Mucosa of descending colon (tissue), 3 donors: ENCODE measurements around the gene TMEM14A. TPM values are rescaled to one million over a fixed set of nuclear protein-coding genes. Genes with fewer than 3 reads are reported as not detected.

Experiments
- ATAC-seq: fragments of 200-7000 bp; cut with Tn5 transposase; one replicate; pipeline ENCODE4 v1.9.1; 2020; ENCODE audit warnings: mild to moderate bottlenecking, moderate library complexity
- DNase-seq, 3 donors: peaks; one replicate each; pipeline ENCODE4 v3.0.0-alpha.2; 2020
- H3K36me3 ChIP-seq: fragments of 200-600 bp; one replicate; pipeline ENCODE4 v1.8.0; 2021; ENCODE audit warnings: low read depth, mild to moderate bottlenecking
- H3K4me1 ChIP-seq: fragments of 200-600 bp; one replicate; pipeline ENCODE4 v1.8.0; 2021; ENCODE audit warnings: low read depth, mild to moderate bottlenecking
- H3K4me3 ChIP-seq: fragments of 200-600 bp; one replicate; pipeline ENCODE4 v1.8.0; 2021; ENCODE audit warnings: mild to moderate bottlenecking
- H3K9me3 ChIP-seq: fragments of 200-600 bp; one replicate; pipeline ENCODE4 v1.8.0; 2021; ENCODE audit warnings: mild to moderate bottlenecking
- intact Hi-C, 2 donors: fragments of 100-400 bp; cut with DNase I in 1 of 2; cut with micrococcal nuclease in 1 of 2; formaldehyde crosslinking; loops; one replicate each; pipeline versions ENCODE4 v1.11.0 to v1.11.1; 2022; cut with DNase I, micrococcal nuclease
- total RNA-seq, 3 donors: library from RNA; stranded (reverse); fragmentation: NEBNext Ultra II Directional in 2 of 3; extraction: Animal tissue kit (Norgen Biotek cat#: 25700) in 2 of 3; gene quantifications; one replicate each; pipeline versions ENCODE4 v1.2.1 to v1.2.4, GENCODE V29; 2021 to 2023
- TF ChIP-seq, protein P1 (sequence below): fragments of 200-600 bp; IDR thresholded peaks from one replicate; pipeline ENCODE4 v1.8.0; 2022; ENCODE audit warnings: antibody characterized with exemption, mild to moderate bottlenecking
- donor health status: DM: no; HTN: no; CAD: no; lungs with moderate emphysema.
- donor health status: DM: no; HTN: no; CAD: no.
- donor health status: DM: no; HTN: yes; CAD: no.

Gene TMEM14A
- total RNA-seq, 3 donors from 2014 or later, result 14.1 to 18.5 (median 17.7) TPM

DNA sequence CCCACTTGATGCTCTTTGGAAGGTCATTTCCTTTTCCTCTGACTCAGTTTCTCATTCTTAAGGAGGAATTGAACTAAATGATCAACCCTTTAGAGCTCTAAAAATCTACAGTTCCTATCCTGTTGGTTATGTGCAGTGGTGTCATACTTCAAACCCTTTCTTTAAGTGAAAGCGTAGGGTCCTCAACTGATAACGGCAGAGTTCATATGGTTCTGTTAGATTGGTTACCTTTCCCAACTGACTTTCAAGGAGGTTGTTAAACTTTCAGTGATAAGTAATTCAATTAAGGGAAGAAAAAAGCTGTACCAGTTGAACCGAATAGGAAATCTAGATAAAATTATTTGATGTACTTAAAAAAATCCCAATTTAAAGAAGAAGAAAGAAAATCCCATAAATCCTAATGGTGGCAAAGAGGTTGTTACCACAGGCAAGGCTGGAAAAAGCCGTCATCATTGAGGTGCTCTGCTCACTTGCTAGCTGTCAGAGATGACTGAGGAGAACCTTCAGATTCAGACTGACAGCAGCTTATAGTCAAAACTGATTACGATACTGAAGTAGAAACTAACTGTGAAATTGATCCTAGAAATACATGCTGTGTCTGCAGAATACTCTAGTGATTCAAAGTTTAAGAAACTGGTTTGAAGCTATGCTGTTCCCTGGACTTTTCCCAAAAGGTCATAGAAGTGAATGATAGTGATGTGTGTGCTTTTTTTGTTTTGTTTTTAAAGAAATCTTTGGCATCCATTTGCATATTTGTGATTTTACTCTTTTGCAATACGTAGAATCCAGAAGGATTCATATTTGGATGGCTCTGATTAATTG lies 16.2 kb downstream of the TMEM14A start:
- Histone ChIP-seq H3K4me3 (no peak overlapping the region), H3K4me1 (no peaks in the 10 kb centered on the region), H3K36me3 (no peaks in the 10 kb centered on the region), H3K9me3 (no peaks in the 10 kb centered on the region)
- no peak for ATAC-seq
- intact Hi-C loops, result no loop called here
- DNase-seq, result no peak
- TF ChIP-seq, protein P1, sequence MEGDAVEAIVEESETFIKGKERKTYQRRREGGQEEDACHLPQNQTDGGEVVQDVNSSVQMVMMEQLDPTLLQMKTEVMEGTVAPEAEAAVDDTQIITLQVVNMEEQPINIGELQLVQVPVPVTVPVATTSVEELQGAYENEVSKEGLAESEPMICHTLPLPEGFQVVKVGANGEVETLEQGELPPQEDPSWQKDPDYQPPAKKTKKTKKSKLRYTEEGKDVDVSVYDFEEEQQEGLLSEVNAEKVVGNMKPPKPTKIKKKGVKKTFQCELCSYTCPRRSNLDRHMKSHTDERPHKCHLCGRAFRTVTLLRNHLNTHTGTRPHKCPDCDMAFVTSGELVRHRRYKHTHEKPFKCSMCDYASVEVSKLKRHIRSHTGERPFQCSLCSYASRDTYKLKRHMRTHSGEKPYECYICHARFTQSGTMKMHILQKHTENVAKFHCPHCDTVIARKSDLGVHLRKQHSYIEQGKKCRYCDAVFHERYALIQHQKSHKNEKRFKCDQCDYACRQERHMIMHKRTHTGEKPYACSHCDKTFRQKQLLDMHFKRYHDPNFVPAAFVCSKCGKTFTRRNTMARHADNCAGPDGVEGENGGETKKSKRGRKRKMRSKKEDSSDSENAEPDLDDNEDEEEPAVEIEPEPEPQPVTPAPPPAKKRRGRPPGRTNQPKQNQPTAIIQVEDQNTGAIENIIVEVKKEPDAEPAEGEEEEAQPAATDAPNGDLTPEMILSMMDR, result no peak

DNA sequence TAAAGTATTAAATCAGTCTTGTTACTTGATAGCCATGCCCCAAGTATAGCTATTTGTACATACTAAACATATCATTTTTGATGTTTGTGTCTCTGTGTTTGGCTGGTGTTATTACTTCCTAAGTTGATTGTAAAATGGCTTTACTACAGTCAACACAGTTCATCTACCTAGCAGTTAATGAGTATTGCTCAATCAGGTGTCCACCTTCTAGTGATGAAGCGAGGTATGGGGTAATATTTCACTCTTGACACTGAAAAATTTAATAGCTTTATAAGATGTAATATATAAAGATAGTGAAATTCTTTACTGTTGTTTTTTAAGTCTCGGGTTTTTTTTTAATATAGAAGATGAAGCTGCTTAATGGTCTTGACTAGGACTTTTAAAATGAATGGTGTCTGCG lies 18.9 kb downstream of the TMEM14A start:
- Histone ChIP-seq H3K9me3 (no peaks in the 10 kb centered on the region), H3K4me3 (no peak overlapping the region), H3K36me3 (no peaks in the 10 kb centered on the region), H3K4me1 (no peaks in the 10 kb centered on the region)
- ATAC-seq (no peak), DNase-seq (no peak)
- intact Hi-C loops, result no loop called here
- TF ChIP-seq, protein P1, result no peak

DNA sequence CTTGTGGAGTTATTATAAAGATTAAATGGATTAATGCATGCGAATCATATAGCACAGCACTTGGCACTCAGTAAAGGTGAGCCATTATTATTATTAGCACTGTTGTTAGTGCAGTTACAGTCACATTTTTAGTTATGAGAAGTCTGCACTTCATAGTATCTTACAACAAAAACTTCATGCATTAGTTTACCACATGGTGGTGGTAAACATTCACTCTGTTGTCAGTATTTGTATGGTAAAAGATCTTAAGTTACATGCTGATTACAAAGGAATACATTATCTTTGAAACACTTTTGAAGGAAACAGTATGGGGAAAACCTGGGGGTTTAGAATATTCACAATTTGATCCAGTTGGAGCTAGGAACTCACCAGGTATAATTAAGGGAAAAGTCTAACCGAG lies 20.8 kb downstream of the TMEM14A start:
- TF ChIP-seq, protein P1, result no peak
- no peaks in the 10 kb centered on the region for H3K36me3 ChIP-seq
- DNase-seq (no peak), ATAC-seq (no peak)
- no peaks in the 10 kb centered on the region for H3K9me3 ChIP-seq
- intact Hi-C loops, result no loop called here
- no peak overlapping the region for H3K4me3 ChIP-seq
- H3K4me1 ChIP-seq, result no peaks in the 10 kb centered on the region

DNA sequence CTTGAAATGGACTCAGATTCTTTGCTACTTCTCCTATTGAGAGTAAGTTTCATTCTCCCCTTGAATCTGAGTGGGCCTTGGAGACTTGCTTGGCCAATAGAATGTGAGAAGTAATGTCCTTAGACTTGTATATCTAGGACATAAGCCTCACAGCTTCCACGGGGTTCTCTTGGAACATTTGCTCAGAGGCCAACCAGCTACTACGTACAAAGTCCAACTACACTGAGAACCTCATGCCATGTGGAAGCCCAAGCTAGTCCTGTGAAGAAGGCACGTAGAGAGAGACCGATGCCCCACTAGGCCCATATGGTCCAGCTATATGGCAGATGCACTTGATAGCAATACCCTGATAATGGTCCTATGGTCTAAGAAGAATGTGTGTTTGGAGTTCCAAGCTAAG lies 22.9 kb downstream of the TMEM14A start:
- ATAC-seq, result no peak
- Histone ChIP-seq H3K4me3 (no peak overlapping the region), H3K4me1 (no peaks in the 10 kb centered on the region), H3K36me3 (no peaks in the 10 kb centered on the region), H3K9me3 (no peaks in the 10 kb centered on the region)
- DNase-seq, result no peak
- intact Hi-C loops, result no loop called here
- TF ChIP-seq, protein P1, result no peak

DNA sequence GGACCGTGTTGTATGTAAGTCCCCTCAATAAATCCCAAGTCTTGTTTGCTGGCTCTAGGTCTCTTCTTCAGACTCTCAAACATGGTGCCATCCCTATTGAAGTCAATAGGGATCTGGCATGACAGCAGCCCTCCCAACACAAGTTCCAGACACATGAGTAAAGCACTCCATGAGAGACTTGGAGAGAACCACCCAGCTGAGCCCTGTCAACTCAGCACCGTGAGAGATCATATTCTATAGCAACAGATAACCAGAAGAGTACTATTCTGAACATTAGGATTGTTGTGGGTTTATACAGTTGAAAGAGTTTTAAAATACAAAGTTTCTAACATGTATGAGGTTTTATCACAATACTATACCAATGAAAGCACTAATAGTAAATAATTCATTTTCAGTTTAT lies 23.5 kb downstream of the TMEM14A start:
- DNase-seq (no peak), ATAC-seq (no peak)
- no peak overlapping the region for H3K4me3 ChIP-seq
- TF ChIP-seq, protein P1, result no peak
- intact Hi-C loops, result no loop called here
- no peaks in the 10 kb centered on the region for H3K36me3 ChIP-seq
- no peaks in the 10 kb centered on the region for H3K9me3 ChIP-seq
- H3K4me1 ChIP-seq, result no peaks in the 10 kb centered on the region
